Vagina (tissue), 2 donors: ENCODE measurements around the gene ZNF157. TPM values are rescaled to one million over a fixed set of nuclear protein-coding genes. Genes with fewer than 3 reads are reported as not detected.

Experiments
- DNase-seq, 2 donors: peaks; one replicate each; pipeline ENCODE4 v3.0.0-alpha.2; 2017; ENCODE audit errors: extremely low spot score in 2 of 2
- H3K27ac ChIP-seq: fragments of 200-600 bp; sonication (generic); one replicate; pipeline ENCODE4 v1.5.1; 2019
- H3K27me3 ChIP-seq: fragments of 200-600 bp; sonication (generic); one replicate; pipeline ENCODE4 v1.5.1; 2019
- H3K36me3 ChIP-seq, 2 donors: fragments of 200-600 bp; sonication (generic); one replicate each; pipeline ENCODE4 v1.5.1; 2017 to 2019
- H3K4me1 ChIP-seq: fragments of 200-600 bp; sonication (generic); one replicate; pipeline ENCODE4 v1.5.1; 2019
- H3K4me3 ChIP-seq, 2 donors: fragments of 200-600 bp; sonication (generic); 1 replicate in 1 of 2; 2 replicates in 1 of 2; pipeline ENCODE4 v1.5.1; 2016 to 2019
- H3K9me3 ChIP-seq: fragments of 200-600 bp; sonication (generic); one replicate; pipeline ENCODE4 v1.5.1; 2019
- CTCF ChIP-seq, 3 experiments: fragments of 450-650 bp in 2 of 3; fragments of 200-600 bp in 1 of 3; sonication (generic) in 1 of 3; IDR thresholded peaks; one replicate each; pipeline ENCODE4 v1.5.1; 2017 to 2019; ENCODE audit warnings: antibody characterized with exemption in 3 of 3, mild to moderate bottlenecking in 2 of 3, moderate library complexity in 2 of 3
- POLR2A ChIP-seq, 2 donors: fragments of 450-650 bp; IDR thresholded peaks; one replicate each; pipeline ENCODE4 v1.6.1; 2017; ENCODE audit warnings: antibody characterized with exemption in 2 of 2, mild to moderate bottlenecking in 2 of 2, moderate library complexity in 2 of 2
- POLR2AphosphoS5 ChIP-seq, 2 donors: sonication (generic); formaldehyde crosslinking; IDR thresholded peaks; one replicate each; pipeline ENCODE4 v1.9.0; 2017; ENCODE audit warnings: antibody characterized with exemption in 2 of 2, mild to moderate bottlenecking in 2 of 2, low read depth in 1 of 2; ENCODE audit not compliant: insufficient read depth in 1 of 2
- intact Hi-C: fragments of 100-400 bp; cut with DNase I; formaldehyde crosslinking; loops from one replicate; pipeline ENCODE4 v1.15.1; 2023
- total RNA-seq: library from RNA; depleted of rRNA; stranded (reverse); fragments of >200 nt; gene quantifications from one replicate; pipeline ENCODE4 v1.2.3, GENCODE V29; 2016

The ZNF157 gene
- total RNA-seq, 1 donor from 2014 or later, result not detected

DNA sequence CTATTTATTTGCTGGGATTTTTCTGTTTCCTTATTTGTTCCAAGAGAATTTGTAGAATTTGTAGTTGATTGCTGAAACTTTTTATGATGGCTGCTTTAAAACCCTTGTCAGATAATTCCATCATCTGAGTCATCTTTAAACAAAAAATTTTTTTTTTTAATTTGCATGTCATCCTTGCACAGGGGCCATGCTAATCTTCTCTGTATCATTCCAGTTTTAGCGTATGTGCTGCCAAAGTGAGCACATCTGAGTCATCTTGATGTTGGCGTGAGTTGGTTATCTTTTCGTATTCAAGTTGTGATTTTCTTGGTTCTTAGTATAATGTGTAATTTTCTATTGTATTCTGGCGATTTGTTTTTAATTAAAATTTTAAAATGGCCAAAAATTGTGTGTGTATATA, 18.7 kb upstream of the ZNF157 start:
- TF ChIP-seq CTCF (IDR thresholded peaks at IDR 0.05), result no peak
- DNase-seq, result no peak
- Histone ChIP-seq H3K4me1 (no peaks in the 10 kb centered on the region), H3K27me3 (no peaks in the 10 kb centered on the region), H3K9me3 (no peaks in the 10 kb centered on the region), H3K36me3 (no peaks in the 10 kb centered on the region), H3K4me3 (no peak overlapping the region), H3K27ac (no peak overlapping the region)
- intact Hi-C loops, result loop anchor here (5.0 kb wide), 1 partner anchor 706 kb away; no protein-coding TSS in a partner anchor

GRCh38 chrX:47358387-47359065, 11.9 kb upstream of the ZNF157 start:
- Histone ChIP-seq H3K4me1 (no peaks in the 10 kb centered on the region), H3K9me3 (no peaks in the 10 kb centered on the region), H3K36me3 (no peaks in the 10 kb centered on the region), H3K27me3 (no peaks in the 10 kb centered on the region), H3K27ac (no peak overlapping the region), H3K4me3 (no peak overlapping the region)
- TF ChIP-seq POLR2AphosphoS5 (IDR thresholded peaks at IDR 0.05; ENCODE audit: insufficient read depth in 1 of 2, low read depth in 1 of 2) (no peak), CTCF (IDR thresholded peaks at IDR 0.05) (no peak)
- intact Hi-C loops, result no loop called here
- DNase-seq, result no peak

DNA sequence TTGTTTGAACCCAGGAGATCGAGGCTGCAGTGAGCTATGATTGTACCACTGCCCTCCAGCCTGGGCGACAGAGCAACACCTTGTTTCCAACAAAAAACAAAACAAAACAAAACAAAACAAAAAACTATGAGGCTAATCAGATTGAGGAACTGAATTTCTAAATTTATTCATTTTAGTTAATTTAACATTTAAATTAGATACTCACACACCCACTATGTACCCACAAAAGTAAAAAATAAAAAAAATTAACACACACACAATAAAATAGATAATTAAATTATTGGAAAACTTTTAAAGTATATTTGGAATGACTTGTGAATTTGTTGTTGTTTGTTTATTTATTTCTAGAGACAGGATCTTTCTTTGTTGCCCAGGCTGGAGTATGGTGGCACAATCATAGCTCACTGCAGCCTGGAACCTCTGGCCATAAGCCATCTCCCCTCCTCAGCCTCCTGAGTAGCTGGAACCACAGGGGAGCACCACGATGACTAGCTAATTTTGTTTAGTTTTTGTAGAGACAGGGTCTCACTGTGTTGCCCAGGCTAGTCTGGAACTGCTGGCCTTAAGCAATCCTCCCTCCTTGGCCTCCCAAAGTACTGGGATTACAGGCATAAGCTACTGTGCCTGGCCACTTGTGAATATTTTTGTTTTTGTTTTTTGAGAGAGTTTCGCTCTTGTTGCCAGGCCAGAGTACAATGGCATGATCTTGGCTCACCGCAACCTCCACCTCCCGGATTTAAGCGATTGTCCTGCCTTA, 9.8 kb upstream of the ZNF157 start:
- Histone ChIP-seq H3K27me3 (no peaks in the 10 kb centered on the region), H3K36me3 (no peaks in the 10 kb centered on the region), H3K27ac (no peak overlapping the region), H3K9me3 (no peaks in the 10 kb centered on the region), H3K4me1 (no peaks in the 10 kb centered on the region), H3K4me3 (no peak overlapping the region)
- no peak for DNase-seq
- TF ChIP-seq CTCF (IDR thresholded peaks at IDR 0.05) (no peak), POLR2AphosphoS5 (IDR thresholded peaks at IDR 0.05; ENCODE audit: insufficient read depth in 1 of 2, low read depth in 1 of 2) (no peak), POLR2A (IDR thresholded peaks at IDR 0.05) (no peak)
- intact Hi-C loops, result no loop called here

- no peak for TF ChIP-seq POLR2A (IDR thresholded peaks at IDR 0.05)
- peak in 1 of 2 donors; percentile 11 for TF ChIP-seq POLR2AphosphoS5 (IDR thresholded peaks at IDR 0.05; ENCODE audit: insufficient read depth in 1 of 2, low read depth in 1 of 2)
- intact Hi-C loops, result no loop called here
- Histone ChIP-seq H3K9me3 (no peaks in the 10 kb centered on the region), H3K4me1 (no peaks in the 10 kb centered on the region), H3K36me3 (no peaks in the 10 kb centered on the region), H3K27me3 (no peaks in the 10 kb centered on the region), H3K27ac (peak overlapping the region; percentile 63), H3K4me3 (peak overlapping the region; percentile 26 to 35)
- DNase-seq, result peak in 1 of 2 donors; percentile 91
Observed at GRCh38 chrX:47361538-47362511, 8.6 kb upstream of the ZNF157 start.

GRCh38 chrX:47366041-47366722, 4.2 kb upstream of the ZNF157 start:
- no peak for TF ChIP-seq POLR2A (IDR thresholded peaks at IDR 0.05)
- TF ChIP-seq POLR2AphosphoS5 (IDR thresholded peaks at IDR 0.05; ENCODE audit: insufficient read depth in 1 of 2, low read depth in 1 of 2), result peak in 1 of 2 donors; percentile 22
- Histone ChIP-seq H3K9me3 (no peaks in the 10 kb centered on the region), H3K4me1 (no peaks in the 10 kb centered on the region), H3K27ac (peak overlapping the region; percentile 7), H3K4me3 (peak overlapping the region; percentile 31 to 48), H3K36me3 (no peaks in the 10 kb centered on the region), H3K27me3 (no peaks in the 10 kb centered on the region)
- no peak for DNase-seq
- intact Hi-C loops, result no loop called here
